Gastroesophageal sphincter (tissue), 3 donors: Measurements from ENCODE around the gene EHD1.

ENCODE experiments used
- POLR2A ChIP-seq, 2 donors: fragments of 450-650 bp; IDR thresholded peaks; one replicate each; pipeline ENCODE4 v1.6.1; 2017; ENCODE audit warnings: antibody characterized with exemption in 2 of 2, mild to moderate bottlenecking in 2 of 2, moderate library complexity in 1 of 2
- POLR2AphosphoS5 ChIP-seq: sonication (generic); formaldehyde crosslinking; IDR thresholded peaks from one replicate; pipeline ENCODE4 v1.6.1; 2017; ENCODE audit warnings: antibody characterized with exemption
- TF ChIP-seq, protein P1 (sequence below), 4 experiments: fragments of 200-600 bp in 2 of 4; fragments of 450-650 bp in 2 of 4; sonication (generic) in 1 of 4; IDR thresholded peaks; one replicate each; pipeline ENCODE4 v1.5.1; 2017 to 2019; ENCODE audit warnings: antibody characterized with exemption in 4 of 4, mild to moderate bottlenecking in 2 of 4, moderate library complexity in 2 of 4

DNA sequence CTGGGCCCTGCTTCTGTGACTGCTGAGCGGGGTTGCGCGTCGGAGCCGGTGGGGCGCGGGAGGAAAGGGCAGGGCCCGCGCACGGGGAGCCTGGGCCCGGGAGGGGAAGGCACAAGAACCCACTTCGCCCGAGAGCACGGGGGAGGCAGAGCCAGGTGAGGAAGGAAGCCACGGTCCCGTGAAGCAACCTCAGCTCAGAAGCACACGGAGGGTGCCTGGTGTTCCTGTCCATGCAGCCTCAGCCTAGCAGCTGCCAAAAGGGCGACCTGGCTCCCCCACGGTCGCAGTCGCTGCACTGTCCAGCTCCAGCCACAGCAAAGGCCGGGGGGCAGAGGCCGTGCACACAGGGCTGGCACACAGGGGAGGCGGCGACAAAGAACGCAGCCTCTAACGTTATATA lies 24.7 kb downstream of the EHD1 start:
- TF ChIP-seq, protein P1, sequence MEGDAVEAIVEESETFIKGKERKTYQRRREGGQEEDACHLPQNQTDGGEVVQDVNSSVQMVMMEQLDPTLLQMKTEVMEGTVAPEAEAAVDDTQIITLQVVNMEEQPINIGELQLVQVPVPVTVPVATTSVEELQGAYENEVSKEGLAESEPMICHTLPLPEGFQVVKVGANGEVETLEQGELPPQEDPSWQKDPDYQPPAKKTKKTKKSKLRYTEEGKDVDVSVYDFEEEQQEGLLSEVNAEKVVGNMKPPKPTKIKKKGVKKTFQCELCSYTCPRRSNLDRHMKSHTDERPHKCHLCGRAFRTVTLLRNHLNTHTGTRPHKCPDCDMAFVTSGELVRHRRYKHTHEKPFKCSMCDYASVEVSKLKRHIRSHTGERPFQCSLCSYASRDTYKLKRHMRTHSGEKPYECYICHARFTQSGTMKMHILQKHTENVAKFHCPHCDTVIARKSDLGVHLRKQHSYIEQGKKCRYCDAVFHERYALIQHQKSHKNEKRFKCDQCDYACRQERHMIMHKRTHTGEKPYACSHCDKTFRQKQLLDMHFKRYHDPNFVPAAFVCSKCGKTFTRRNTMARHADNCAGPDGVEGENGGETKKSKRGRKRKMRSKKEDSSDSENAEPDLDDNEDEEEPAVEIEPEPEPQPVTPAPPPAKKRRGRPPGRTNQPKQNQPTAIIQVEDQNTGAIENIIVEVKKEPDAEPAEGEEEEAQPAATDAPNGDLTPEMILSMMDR (IDR thresholded peaks at IDR 0.05): no peak
- TF ChIP-seq POLR2A (IDR thresholded peaks at IDR 0.05): no peak
- no peak for TF ChIP-seq POLR2AphosphoS5
